GM21367 (cell line): ENCODE results near the gene FSTL5.

Experiments used
- ATAC-seq: cut with Tn5 transposase; IDR thresholded peaks from one replicate; pipeline ENCODE4 v1.9.1; 2021; ENCODE audit not compliant: unreplicated experiment

FSTL5 gene

DNA sequence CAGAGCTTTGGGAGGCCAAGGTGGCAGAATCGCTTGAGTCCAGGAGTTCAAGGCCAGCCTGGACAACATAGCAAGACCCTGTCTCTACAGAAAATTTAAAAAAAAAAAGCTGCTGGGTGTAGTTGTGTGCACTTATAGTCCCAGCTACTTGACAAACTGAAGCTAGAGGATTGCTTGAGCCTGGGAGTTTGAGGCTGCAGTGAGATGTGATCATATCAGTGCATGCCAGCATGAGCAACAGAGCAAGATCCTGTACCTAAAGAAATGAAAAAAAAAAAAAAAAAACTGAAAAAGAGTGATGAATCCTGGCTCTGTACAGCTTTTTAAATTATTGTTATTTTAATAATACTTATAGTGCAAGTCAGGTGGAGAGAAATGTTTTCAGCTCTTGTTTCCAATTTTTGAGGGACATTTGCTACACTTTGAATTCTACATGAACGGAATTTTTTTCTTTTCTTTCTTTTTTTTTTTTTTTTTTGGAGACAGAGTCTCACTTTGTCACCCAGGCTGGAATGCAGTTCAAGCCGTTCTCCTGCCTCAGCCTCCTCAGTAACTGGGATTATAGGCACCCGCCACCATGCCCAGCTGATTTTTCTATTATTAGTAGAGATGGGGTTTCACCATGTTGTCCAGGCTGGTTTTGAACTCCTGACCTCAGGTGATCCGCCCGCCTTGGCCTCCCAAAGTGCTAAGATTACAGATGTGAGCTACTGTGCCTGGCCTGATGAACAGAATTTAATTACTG, 215.6 kb downstream of the FSTL5 start:
- ATAC-seq, result no peak

DNA sequence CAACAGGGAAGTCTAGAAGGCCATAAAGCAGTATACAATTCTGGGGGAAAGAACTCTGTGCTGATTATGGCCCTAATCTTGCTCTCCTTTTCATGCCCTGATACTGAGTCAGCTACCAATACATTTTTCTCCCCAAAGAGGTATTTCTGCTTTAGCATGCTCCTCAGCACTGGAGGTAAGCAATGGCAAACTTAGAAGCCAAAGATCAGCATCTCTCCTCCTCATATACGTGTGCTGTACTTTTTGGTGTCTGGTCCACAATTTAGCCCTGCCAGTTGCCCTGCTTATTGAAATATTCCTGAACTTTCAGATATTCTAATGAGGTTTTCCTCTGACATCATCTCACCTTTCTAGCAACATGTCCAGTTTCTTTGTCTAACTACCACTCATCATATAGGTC, 226.2 kb downstream of the FSTL5 start:
- no peak for ATAC-seq

DNA sequence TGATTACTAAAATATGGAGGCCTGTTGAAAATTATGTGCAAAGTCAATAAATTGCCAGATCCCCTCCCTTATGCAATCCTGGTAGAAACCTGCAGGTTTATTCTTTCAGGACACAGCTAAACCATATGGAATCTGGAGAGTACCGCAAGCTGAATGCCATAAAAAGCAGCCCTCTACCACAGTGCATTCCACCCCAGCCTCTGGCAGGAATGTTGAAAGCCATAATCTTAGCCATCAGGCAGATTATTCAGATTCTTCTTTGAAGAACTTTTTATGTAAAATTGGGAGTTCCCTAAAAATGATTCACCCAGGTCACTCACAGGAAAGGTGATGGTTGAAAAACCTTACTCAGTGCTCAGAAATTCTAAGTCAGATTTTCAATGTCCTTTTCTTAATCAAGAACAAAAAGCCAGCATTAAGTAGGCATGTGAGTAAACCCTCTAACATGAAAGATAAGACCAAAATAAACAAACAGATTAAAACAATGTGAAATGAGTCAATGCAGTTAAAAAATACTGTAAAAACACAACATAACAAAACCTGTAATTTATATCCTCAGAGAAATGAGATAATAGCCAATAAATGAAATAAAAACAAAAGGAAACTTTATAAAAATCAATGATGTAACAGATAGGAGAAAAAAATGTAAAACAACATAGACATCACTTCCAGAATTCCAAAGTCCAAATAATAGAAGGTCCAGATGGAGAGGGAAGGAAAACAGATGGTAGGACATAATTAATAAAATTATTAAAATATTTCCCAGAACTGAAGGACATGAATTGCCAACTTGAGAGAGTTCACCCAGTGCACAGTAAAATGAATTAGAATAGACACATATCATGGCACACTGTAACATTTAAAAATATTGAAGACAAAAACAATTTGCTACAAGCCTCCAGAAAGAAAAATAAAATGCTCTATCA, 226.9 kb downstream of the FSTL5 start:
- no peak for ATAC-seq

DNA sequence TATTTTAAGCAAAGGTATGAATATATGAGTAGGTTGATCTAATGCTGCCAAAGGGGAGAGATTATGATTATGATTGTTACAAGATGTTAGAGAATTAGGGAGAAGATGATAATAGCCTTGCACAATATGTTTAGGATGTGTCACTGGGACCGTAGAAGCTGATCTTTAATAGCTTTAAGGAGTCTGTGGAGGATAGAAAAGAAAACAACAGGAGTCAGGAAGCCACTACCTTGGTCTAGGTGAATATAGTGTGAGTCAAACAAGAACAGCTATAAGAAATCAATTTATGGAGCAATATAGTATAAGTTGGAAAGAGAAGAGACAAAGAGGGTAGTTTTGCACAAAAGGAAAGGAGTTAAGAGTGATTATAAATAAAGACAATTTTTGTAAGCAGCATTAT, 232.7 kb downstream of the FSTL5 start:
- ATAC-seq, result no peak

DNA sequence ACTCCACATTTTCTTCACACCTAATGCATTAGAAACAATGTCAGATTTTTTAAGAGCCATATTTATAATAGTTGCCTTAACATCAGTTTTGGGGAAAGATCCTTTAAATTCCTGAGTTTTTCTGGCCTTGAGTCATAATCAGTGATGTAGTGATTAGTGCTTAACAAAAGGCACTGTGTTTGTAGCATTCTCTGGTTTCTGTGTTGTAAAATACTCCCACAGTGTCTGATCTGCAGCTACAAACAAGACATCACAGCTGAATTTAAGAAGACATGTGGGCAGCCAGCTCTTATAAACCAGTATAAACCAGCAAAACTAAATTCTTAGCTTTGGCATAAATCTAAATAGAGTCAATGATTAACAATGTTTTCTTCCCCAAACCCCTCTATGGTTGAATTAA, 233.8 kb downstream of the FSTL5 start:
- ATAC-seq, result no peak

DNA sequence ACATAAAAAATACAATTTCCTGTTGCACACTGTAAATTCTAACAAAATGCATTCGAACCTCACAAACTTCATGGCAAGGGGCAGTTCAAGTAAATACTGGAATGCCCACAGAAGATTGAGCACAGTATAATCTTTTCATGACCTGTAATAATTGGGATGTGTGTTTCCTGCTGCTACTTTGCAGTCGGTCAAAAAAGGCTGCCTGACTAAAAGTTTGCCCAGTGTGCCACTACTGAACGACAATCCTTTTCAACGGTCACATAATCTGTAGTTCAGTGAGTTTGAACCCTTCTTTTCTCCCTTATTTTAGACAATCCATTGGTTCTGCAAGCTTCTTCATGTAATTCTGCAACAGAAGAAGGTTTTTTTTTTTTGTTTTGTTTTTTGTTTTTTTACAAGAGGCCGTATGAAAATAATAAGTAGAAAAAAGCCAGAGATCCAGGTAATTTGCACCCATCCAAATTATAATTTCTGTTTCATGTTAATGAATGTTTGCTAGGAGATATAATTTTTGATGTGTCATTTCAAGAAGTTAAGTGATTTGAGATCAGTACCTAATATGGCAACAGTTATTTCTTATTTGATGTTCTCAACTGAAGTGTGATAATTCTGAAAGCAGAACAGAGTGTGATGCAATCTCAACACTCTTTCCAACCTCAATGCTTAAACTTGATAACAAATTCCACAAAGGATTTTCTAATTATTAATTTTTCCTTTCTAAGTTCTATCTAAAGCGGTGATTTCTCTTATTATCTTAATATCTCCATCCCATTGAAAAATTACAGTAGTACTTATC, 237.6 kb downstream of the FSTL5 start:
- no peak for ATAC-seq

DNA sequence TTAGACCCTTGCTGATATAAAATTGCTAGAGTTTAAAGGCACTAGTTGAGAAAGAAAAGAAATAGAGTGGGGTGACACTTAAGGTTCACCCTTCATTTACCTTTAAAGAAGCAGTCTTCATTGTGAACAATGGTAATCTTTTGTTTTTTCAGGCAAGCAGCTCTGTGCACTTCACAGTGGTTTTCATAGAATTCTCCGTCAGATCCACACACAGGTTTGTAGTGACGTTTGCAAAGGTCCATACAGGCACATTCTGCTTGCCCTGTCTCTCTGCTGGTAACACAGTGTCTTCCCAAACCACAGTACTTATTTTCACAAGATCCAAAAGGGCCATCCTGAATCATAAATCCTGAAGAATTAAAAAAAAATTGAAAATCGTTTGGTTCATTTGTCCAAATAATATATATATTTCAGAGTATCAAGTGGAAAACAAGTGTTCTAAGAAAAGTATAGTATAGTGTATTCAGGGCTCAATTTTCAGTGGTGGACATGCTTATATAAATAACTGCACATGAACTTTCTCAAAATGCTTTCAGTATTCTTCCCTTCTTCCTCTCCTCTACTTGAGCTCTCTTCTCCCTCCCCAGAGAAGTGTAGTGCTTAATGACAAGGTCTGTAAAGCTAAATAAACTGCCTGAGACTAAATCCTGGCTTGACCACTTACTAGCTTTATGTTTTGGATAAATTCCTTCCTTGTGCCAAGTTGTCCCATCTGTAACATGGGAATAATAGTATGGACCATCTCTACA, 243.3 kb downstream of the FSTL5 start:
- no peak for ATAC-seq

DNA sequence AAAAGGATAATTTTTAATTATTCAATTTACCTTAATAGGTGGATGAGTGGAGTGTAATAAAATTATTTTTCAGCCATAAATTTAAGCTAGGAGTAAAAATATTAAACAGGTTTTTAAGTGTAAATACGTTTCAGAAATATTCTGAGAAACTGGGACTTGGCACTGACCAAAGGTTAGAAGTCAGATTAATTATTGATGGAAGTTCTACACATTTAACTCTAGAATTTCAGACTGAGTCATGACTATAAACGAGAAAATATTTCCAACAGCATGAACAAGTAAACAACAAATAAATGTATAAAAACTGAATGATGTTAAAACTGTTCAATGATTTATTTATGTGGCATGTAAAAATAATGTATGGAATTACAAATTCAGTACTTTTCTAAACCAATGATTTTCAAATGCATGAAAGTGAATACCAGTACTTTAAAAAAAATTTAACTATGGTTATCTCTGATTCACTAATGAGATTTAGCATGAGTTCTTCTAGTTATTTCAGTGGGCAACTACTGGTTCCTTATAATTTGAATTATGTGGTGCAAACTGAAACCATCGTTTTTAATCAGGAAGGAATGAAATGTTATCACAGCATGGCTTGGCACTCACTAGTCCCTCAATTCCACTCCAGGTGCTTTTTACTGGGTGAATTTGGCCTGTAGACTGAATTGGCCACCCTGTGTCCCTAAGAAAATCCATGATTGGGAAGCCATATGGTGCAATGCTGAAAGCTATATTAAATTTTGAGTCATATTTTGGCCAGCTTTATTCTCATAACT, 244.2 kb downstream of the FSTL5 start:
- ATAC-seq, result no peak

DNA sequence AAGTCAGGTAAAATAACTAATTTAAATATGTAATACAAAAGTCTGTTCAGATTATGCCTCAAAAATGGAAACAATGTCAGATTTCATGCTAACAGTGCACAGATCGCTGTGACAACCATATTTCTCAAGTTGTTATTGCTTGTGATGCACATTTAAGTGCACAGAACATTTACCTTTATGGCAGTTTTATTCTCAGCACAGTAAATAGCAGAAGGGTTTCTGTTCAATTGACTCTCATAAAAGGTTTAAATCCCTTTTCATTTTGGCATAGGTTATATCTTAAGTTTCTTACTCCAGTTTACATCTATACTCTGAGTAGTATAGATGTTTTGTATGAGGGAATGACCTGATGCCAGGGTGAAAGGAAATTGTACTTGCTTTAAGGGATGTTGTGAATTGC, 247.8 kb downstream of the FSTL5 start:
- ATAC-seq, result no peak

DNA sequence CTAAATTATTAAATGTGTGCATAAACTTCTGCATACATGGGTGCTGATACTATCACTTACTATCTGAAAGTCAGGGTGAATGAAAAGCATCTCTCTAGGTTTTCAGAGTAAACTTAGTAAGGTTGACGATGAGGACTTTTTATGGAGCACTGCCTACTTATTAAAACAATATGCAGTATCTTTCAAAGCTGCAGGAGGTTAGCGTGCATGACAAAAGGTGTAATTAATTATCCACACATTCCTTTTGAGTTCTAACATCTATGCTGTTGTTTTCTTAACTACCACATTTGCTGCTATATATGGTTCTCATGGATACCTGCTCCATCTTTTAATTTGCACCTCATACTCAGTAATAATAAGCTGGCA, 256.2 kb downstream of the FSTL5 start:
- no peak for ATAC-seq

DNA sequence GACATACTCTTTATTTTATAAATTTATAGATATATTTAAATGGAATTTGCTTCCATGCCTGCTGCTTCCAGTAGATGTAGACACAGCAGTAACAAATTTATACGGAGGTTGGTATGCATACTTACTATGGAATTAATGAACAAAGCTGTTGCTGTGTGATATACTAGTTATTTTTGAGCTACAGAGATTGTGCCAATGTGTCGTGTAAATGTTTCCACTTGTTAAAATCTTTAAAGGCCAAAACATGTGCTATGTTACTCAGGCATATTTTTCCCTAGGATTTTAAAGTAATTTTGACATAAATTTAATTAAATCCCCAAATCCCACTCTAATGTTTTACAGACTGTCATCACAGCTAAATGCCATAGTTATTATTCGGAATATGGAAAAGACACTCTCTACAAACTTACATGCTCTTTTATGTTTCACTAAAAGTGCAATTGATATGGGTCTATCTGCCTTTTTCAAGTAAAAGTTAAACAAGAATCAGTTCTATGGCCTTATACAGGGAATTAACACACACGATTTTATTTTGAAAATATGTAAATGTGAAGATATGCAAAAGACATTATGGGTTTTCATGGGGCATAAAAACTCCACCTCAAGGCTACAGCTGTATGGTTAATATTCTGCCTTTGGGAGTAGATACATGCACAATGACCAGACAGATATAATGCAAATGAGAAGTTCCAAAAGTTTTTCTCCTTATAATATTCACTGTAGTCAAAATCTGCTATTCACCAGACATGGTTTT, 256.8 kb downstream of the FSTL5 start:
- ATAC-seq, result no peak

DNA sequence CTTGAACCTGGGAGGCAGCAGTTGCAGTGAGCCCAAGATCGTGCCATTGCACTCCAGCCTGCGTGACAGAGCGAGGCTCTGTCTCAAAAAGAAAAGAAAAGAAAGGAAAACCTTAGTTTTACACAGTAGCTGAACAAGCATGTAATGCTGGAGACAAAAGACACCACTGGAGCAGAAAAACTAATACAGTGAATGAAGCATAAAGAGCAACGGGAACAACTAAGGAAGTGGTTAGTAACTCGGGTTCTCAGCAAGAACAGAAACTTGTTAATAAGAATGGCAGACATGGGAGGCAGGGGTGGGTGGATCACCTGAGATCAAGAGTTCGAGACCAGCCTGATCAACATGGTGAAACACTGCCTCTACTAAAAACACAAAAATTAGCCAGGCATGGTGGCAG, 263.7 kb downstream of the FSTL5 start:
- no peak for ATAC-seq

DNA sequence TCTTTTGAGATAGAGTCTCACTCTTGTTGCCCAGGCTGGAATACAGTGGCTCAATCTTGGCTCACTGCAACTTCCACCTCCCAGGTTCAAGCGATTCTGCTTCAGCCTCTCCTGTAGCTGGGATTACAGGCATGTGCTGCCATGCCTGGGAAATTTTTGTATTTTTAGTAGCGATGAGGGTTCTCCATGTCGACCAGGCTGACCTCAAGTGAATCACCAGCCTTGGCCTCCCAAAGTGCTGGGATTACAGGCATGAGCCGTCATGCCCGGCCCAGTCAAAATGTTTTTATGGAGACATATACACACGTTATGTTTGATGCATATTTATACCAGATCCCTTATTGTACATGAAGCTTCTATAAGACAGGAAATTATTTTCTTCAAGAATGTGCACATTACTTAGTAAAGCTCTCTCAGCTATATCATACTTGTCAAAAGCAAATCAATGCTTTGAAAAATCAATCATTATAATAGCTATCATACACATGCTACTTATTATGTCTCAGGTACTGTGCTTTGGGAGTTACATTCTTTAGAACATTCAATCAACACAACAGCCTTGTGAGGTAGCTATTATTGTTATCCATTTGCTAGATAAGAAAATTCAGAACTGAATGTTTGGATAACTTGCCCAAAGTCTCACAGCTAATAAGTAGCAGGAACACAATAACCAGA, 269.2 kb downstream of the FSTL5 start:
- ATAC-seq, result no peak

DNA sequence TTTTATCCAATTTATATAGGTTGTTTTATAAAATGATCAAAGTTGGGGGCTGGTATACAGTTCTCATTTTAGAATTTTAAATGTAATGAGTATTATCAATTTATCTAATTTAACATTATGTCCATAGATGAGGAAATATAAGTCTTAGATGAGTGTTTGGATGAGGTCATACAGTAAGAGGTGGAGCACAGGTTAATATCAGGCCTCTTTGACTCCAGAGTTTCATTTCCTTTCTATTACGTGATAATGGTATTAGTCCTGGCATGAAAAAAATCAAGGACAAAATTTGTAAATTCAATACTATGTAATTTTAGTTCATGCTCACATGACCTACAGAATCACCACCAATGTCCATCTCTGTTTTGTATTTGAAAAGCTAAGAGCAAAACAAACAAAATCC, 269.8 kb downstream of the FSTL5 start:
- no peak for ATAC-seq

DNA sequence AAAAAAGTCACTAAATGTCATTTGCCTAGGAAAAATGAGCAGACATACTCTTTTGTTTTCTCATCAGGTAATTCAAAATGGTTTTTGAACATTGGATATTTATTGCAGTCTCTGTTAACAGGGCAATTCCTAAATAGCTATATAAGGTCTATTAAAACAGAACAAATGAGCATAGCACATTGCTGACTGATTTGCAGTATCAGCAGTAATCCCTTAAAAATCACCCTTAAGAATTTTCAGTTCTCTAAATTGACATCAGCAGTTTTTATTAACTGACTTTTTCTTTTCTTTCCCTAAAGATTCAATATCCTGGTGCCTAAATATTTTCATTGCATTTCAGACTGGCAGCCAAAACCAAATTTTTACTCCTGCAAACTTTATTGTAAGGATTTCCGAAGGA, 270.2 kb downstream of the FSTL5 start:
- no peak for ATAC-seq

DNA sequence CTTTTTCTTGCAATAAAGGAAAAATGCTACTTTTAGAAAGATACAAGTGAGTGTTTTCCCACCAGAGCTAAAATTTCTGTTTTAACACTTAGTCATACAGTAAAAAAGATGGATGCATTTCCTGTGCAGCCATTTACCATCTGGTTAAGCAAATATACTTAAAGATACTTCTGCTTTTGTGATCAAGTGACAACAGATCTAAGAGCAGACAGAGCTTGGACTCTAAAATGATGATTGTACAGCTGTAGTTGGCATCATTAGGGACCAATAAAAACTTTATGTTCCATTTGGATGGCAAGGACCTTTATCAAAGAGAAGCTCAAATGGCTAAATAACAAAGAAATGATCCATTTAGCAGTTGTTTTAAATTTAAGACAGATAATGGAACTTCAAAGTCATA, 270.8 kb downstream of the FSTL5 start:
- no peak for ATAC-seq

DNA sequence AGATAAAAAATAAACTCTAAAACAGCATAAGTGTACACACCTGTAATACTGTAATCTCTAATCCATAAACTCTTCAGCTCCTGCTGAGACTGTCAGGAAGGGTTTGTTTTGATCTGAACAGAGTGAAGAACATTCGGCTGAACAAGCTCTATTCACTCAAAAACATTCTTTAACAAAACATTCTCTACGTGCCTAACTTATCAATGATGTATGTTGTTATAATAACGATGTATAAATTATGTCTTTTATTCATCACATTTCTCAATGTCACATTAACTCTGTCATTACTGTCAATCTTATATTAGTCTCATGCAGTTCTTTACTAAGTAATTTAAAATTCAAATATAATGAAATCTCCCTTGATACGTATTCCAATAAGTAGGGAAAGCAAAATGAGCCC, 280.6 kb downstream of the FSTL5 start:
- ATAC-seq, result no peak

DNA sequence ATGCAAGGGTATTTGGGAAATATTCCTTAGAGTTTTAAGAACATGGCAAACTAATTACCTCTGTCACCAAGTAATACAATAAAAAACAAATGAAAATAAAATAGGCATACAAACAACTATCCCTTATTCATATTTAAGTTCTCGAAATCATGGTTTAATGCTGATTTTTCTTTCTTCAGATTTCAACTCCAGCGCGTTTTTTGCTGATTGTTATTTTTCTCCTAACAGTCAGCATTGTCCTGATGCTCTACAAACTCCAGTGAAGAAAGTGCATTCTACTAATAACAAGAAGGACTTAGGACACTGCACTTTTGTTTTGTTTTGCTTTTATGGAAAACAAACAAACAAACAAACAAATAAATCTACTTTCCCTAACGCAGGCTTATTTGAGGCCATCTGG, 282.4 kb downstream of the FSTL5 start:
- no peak for ATAC-seq

DNA sequence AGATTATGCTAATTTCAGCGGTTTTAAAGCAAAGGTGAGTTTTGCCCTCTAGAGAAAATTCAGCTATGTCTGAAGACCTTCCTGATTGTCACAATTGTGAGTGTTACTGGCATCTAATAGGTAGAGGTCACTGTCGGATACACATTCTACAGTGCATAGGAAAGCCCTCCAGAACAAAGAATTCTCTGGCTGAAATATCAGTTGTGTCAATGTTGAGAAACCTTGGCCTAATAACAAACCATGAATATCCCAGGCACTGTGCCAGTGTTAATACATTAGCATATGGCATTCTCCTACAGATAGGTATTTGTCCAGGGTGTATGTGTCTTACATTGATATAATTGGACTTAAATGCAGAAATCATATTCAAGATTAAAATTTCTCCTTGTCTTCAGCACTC, 294.3 kb downstream of the FSTL5 start:
- ATAC-seq, result no peak
